DMS153 treated with DMSO at 0.1 percent for 48 hours (cell line): ENCODE measurements around the gene RTN4IP1.
"Not testable (repeated sequence)": the region's sequence is repeated elsewhere in the genome, so short reads cannot be mapped to it uniquely, and the experiment has no call there.

Source experiments
- DNase-seq: peaks from one replicate; lab custom pipeline; 2025; ENCODE audit not compliant: unreplicated experiment; lab: John Stamatoyannopoulos, UW

The RTN4IP1 gene

DNA sequence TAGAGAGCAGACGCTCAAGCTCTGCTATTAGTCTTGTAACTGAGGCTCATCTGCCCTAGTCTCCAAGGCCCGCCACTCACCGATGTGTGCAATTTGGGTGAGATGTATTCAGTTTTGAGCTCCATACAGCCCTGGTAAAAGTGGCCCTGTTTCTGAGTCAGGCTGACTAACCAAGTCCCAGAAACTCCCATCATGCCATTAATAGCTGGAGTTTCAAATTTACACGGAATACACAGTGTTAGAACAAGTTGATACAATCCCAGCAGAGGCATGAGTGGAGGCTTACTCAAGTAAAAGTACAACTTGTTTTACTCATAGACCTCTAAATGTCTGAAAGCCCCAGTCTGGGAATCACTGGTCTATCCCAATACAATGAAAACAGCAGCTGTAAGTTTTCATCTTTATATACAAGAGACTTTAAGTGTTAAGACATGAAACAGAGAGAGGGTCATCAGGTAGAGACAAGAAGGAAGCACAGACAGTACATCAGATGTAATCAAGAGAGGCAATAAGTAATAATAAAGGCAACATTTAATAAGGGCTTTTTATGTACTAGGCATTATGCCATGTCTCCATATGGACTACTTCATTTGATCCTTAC is 42.4 kb downstream of the RTN4IP1 start:
- DNase-seq, result no peak

DNA sequence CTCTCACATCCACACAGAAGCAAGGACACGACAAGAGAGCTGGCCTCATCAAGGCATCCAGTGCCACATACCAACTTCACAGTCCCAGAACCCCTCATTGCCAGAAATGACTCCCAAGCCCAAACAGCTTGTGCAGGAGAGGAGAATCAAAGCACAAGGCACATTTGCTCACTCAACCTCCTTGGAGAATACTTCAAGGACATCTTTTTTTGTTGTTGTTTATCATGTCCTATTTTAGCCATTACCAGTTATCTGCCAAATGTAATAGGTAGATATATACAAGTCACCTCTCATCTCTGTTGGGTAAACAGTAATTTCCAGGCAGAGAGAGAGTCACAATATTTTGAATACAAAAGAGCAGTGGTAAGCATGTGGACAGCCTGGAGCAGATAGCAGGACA is 47.8 kb downstream of the RTN4IP1 start:
- no peak for DNase-seq

- no peak for DNase-seq
Measured at GRCh38 chr6:106579281-106579680, 50.0 kb downstream of the RTN4IP1 start.

DNA sequence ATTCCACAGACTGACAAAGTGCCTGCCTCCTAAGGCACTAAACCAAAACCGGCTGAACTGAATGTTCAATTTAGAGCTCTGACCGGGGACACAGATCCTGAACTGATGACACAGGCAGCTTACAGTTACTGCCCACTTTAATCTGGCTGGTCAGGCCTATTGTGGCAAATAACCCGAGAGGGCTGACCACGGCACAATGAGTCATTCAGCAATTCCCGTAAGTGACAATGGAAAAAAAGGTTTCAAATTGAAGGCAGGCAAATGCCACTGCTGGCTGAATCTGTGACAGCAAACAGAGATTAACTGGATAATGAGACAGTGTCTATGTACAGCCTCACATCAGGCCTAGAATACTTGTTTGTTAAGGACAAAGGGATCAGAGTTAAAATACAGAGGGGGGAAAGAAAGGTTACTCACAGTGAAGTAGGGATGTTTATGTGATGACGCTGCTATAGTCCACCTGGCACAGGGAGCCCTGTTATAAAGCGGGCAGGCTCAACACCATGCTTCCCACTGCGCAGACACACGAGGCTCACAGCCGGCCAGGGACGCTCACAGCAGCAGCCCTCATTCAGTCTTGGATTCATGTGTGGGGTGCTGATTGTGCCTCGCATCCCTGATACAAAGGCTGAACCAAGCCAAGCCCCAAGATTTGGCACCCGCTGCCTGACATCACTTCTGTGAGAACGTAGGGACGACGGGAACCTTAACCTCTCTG is 54.4 kb downstream of the RTN4IP1 start:
- peak; percentile 15 for DNase-seq

DNA sequence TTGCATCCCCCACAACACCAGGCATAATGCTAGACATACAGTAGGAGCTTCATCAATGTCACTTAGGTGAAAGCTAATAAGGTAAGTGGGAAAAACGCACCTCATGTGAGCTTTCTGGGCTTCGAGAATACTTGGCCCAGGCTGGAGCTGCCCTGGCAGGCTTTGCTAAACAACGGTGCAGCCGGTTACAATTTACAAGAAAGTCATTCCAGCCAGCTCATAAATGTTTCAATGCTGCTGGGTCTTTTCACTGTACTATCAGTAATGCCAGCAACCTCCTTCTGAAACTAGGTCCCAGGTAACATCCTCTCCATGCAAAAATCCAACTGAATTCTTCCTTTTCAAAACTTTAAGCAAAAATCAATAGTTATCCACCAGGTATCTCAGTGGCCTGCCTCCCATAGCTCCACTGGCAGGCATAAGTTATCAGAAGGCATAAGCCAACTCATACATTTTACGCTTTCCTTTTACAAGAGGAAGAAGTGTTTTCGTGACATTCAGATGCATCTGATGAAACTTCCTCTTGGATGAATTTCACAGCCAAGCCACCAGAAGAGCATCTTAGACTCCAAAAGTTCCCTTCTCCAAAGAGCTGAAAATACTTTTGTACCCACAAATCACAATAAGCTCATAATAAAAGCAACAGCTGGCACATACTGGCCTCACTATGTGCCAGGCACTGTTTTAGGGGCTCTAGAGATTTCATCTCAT is 56.3 kb downstream of the RTN4IP1 start:
- no peak for DNase-seq

- no peak for DNase-seq
Measured at GRCh38 chr6:106572436-106572835, 56.9 kb downstream of the RTN4IP1 start.

GRCh38 chr6:106569428-106569827 is 59.9 kb downstream of the RTN4IP1 start:
- DNase-seq, result no peak

- DNase-seq, result no peak
Measured at GRCh38 chr6:106568530-106568929, 60.8 kb downstream of the RTN4IP1 start.

GRCh38 chr6:106564476-106564875 is 64.8 kb downstream of the RTN4IP1 start:
- DNase-seq, result no peak

GRCh38 chr6:106563614-106564013 is 65.7 kb downstream of the RTN4IP1 start:
- DNase-seq, result no peak

GRCh38 chr6:106561686-106562405 is 67.5 kb downstream of the RTN4IP1 start:
- no peak for DNase-seq

DNA sequence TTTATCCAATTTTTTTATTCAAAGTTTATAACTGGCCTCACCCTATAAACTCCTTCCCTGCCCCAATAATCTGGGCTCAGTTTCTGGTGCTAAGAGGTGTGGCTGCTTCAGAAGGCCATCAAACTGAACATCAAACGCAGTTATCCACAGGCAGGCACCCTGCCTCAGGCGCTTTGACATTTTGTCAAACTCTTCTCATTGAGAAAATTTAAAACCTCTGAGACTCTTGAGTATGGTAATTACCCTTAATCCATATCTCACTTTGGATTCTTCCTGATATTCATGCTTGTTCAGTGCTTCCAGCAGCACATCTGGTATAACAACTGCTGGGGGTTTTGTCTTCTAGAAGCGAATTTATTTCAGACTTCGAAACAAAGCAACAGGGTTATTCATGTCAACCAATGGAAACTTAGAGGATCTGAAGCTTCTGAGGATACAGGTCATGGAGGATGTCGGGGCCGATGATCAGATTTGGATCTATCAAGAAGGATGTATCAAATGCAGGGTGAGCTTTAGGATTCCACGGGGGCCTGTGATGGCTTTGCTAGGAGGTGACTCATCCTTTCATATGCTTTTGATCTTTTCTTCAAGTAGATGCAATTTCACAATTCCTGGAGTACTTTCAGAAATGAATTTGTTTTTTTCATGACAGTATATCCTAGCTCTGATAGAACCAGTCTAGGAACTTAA is 68.2 kb downstream of the RTN4IP1 start:
- DNase-seq, result no peak

- not testable (repeated sequence) for DNase-seq
Measured at GRCh38 chr6:106559659-106560058, 69.6 kb downstream of the RTN4IP1 start.

GRCh38 chr6:106558364-106558763 is 70.9 kb downstream of the RTN4IP1 start:
- no peak for DNase-seq

GRCh38 chr6:106557837-106558236 is 71.5 kb downstream of the RTN4IP1 start:
- no peak for DNase-seq

- DNase-seq, result no peak
Measured at GRCh38 chr6:106556368-106556960, 72.8 kb downstream of the RTN4IP1 start.

GRCh38 chr6:106555767-106556166 is 73.5 kb downstream of the RTN4IP1 start:
- no peak for DNase-seq

DNA sequence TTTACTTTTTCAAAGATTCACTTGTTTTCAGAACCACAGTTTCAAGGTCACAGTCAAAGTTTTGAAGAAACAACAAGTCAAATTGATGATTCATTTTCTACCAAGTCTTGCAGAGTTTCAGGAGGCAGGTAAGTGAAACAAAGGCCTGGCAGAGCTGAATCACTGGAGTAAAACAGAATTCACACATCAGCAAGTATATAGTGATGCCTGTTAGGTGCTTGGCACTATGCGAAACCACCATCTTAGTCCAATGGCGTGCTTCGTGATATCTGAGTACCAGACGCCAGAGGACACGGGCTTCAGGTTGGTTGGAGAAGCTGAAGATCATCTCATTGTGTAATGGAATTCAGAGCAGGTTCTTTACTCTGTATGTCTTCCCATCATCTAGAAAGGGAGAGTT is 75.9 kb downstream of the RTN4IP1 start:
- DNase-seq, result no peak

GRCh38 chr6:106551155-106551554 is 78.1 kb downstream of the RTN4IP1 start:
- no peak for DNase-seq

DNA sequence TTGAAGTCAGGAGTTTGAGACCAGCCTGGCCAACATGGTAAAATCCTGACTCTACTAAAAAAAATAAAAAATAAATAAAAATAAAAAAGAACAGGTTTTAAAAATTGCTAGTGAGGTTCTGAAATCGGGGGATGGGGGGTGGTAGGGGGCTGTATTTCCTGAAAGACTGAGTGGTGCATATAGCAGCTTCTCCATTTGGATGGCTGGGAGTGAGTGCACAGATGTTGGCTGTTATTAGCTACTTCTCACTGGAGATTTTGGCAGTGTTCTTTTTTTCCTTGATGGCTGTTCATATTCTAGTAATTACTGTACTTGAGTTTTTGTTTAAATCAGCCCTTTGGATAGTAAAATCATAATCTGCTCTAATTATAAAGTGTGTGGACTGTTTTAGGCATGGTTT is 79.8 kb downstream of the RTN4IP1 start:
- no peak for DNase-seq
